ENCODE results near the gene TMEM183A.

TMEM183A gene

GRCh38 chr1:203069030-203069747, 62.0 kb downstream of the TMEM183A start:
- Histone ChIP-seq H3K79me2 (ENCODE audit: insufficient read depth, low read length) (no peaks in the 10 kb centered on the region), H4K20me1 (ENCODE audit: low read depth, low read length) (no peaks in the 10 kb centered on the region), H3K27me3 (ENCODE audit: low read length) (no peaks in the 10 kb centered on the region), H3K27ac (ENCODE audit: low read depth, low read length) (no peak overlapping the region), H3K36me3 (ENCODE audit: low read length) (no peaks in the 10 kb centered on the region), H3K9me3 (ENCODE audit: insufficient read depth, low read length) (no peaks in the 10 kb centered on the region), H3K9ac (ENCODE audit: low read length) (no peak overlapping the region), H3K4me3 (ENCODE audit: insufficient read depth, low read length, poor library complexity, severe bottlenecking) (no peak overlapping the region), H2AFZ (ENCODE audit: low read depth, low read length, severe bottlenecking) (no peak overlapping the region), H3F3A (ENCODE audit: insufficient read depth) (no peaks in the 10 kb centered on the region), H3K4me2 (ENCODE audit: low read depth, low read length, poor library complexity, severe bottlenecking) (no peak overlapping the region), H3K9me2 (replicated peaks; ENCODE audit: insufficient read depth, low read length) (no peaks in the 10 kb centered on the region)
- no peak for TF ChIP-seq EZH2phosphoT487 (conservative IDR thresholded peaks at IDR 0.05; ENCODE audit: low read length)
- no peak for TF ChIP-seq CTCF (IDR thresholded peaks at IDR 0.05; ENCODE audit: insufficient read depth, low read length, poor library complexity, severe bottlenecking)

- H3K9ac ChIP-seq (ENCODE audit: low read length): no peak overlapping the region
- H3K9me2 ChIP-seq (replicated peaks; ENCODE audit: insufficient read depth, low read length): no peaks in the 10 kb centered on the region
- H3F3A ChIP-seq (ENCODE audit: insufficient read depth): no peaks in the 10 kb centered on the region
- no peaks in the 10 kb centered on the region for H3K9me3 ChIP-seq (ENCODE audit: insufficient read depth, low read length)
- H3K27me3 ChIP-seq (ENCODE audit: low read length): no peaks in the 10 kb centered on the region
- H3K36me3 ChIP-seq (ENCODE audit: low read length): no peaks in the 10 kb centered on the region
- no peaks in the 10 kb centered on the region for H3K79me2 ChIP-seq (ENCODE audit: insufficient read depth, low read length)
- H3K27ac ChIP-seq (ENCODE audit: low read depth, low read length): no peak overlapping the region
- TF ChIP-seq CTCF (IDR thresholded peaks at IDR 0.05; ENCODE audit: insufficient read depth, low read length, poor library complexity, severe bottlenecking): no peak
- TF ChIP-seq EZH2phosphoT487 (conservative IDR thresholded peaks at IDR 0.05; ENCODE audit: low read length): no peak
- H4K20me1 ChIP-seq (ENCODE audit: low read depth, low read length): no peaks in the 10 kb centered on the region
- no peak overlapping the region for H3K4me2 ChIP-seq (ENCODE audit: low read depth, low read length, poor library complexity, severe bottlenecking)
- no peak overlapping the region for H3K4me3 ChIP-seq (ENCODE audit: insufficient read depth, low read length, poor library complexity, severe bottlenecking)
- H2AFZ ChIP-seq (ENCODE audit: low read depth, low read length, severe bottlenecking): no peak overlapping the region
These were observed 64.9 kb downstream of the TMEM183A start for GRCh38 chr1:203072002-203072602.

- H3F3A ChIP-seq (ENCODE audit: insufficient read depth): no peaks in the 10 kb centered on the region
- H3K27ac ChIP-seq (ENCODE audit: low read depth, low read length): no peak overlapping the region
- no peaks in the 10 kb centered on the region for H3K27me3 ChIP-seq (ENCODE audit: low read length)
- no peaks in the 10 kb centered on the region for H3K36me3 ChIP-seq (ENCODE audit: low read length)
- no peaks in the 10 kb centered on the region for H3K9me2 ChIP-seq (replicated peaks; ENCODE audit: insufficient read depth, low read length)
- H3K9ac ChIP-seq (ENCODE audit: low read length): no peak overlapping the region
- no peak overlapping the region for H3K4me3 ChIP-seq (ENCODE audit: insufficient read depth, low read length, poor library complexity, severe bottlenecking)
- H4K20me1 ChIP-seq (ENCODE audit: low read depth, low read length): no peaks in the 10 kb centered on the region
- no peaks in the 10 kb centered on the region for H3K79me2 ChIP-seq (ENCODE audit: insufficient read depth, low read length)
- no peak for TF ChIP-seq CTCF (IDR thresholded peaks at IDR 0.05; ENCODE audit: insufficient read depth, low read length, poor library complexity, severe bottlenecking)
- TF ChIP-seq EZH2phosphoT487 (conservative IDR thresholded peaks at IDR 0.05; ENCODE audit: low read length): no peak
- no peaks in the 10 kb centered on the region for H3K9me3 ChIP-seq (ENCODE audit: insufficient read depth, low read length)
- no peak overlapping the region for H3K4me2 ChIP-seq (ENCODE audit: low read depth, low read length, poor library complexity, severe bottlenecking)
- no peak overlapping the region for H2AFZ ChIP-seq (ENCODE audit: low read depth, low read length, severe bottlenecking)
These were observed 65.7 kb downstream of the TMEM183A start for GRCh38 chr1:203072911-203073310.
